ENCODE data around the gene DDX39B. TPM values are rescaled to one million over a fixed set of nuclear protein-coding genes. Genes with fewer than 3 reads are reported as not detected.

DDX39B gene
- total and polyA plus RNA-seq, 9 of the 15 experiments (the other 6 are each of a cell fraction or from before 2014, with no cell fraction given): 479 to 869 (median 592) TPM

DNA sequence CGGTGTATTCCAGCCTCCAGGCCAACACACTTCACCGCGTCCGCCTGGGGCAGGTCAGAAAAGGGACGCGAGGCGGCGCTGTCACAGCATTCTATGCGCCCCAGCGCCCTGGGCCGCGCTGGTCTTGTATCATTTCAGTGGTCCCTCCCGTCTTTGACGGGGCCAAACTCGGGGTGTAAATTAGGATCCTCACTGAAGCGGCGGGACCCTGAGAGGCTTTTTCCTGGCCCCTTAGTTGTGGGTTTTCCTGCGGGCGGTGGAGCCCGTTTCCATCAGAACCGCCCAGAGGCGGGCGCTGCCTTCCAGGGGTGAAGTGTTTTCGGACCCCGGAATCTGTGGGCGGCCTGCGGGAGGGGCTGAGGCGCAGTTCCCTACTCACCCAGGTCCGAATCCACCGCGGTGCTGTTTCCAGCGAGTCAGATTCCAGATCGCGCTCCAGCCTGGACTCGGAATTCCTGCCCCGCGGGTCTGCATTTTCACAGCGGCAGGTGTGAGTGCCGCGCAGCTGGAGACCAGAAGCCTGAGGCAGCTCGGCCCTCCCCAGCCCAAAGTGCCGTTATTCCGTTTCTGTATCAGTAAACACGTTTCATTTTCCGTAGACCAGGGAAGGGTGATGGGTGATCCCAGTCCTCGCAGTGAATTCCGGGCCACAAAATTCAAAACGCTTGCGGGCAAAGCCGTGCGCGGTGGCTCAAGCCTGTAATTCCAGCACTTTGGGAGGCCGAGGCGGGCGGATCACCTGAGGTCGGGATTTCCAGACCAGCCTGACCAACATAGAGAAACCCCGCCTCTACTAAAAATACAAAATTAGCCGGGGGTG lies 47.7 kb downstream of the DDX39B start:
- Histone ChIP-seq H3K27me3 (ENCODE audit: control insufficient read depth in 2 of 2, insufficient read depth in 2 of 2, low read length in 2 of 2) (no peaks in the 10 kb centered on the region), H3K36me3 (ENCODE audit: control insufficient read depth, insufficient read depth, low read length) (no peaks in the 10 kb centered on the region), H3K79me2 (ENCODE audit: control insufficient read depth, insufficient read depth, low read length) (peaks cover 21% of the 10 kb centered on the region; the same call in 2 of the 3 replicates), H3K27ac (ENCODE audit: extremely low read depth, low read depth, low read length) (peak overlapping the region; percentile 69), H3K9me1 (ENCODE audit: control insufficient read depth, insufficient read depth, low read length) (no peaks in the 10 kb centered on the region), H2AFZ (ENCODE audit: low read depth, low read length) (peak overlapping the region; percentile 95), H3K4me1 (replicated peaks in 1 of 2; ENCODE audit: control insufficient read depth in 2 of 2, insufficient read depth in 2 of 2, low read length in 2 of 2) (peaks cover 42 to 53% of the 10 kb centered on the region in 2 experiments), H3K4me2 (ENCODE audit: insufficient read depth, low read length) (peak overlapping the region; percentile 86), H3K9ac (ENCODE audit: insufficient read depth in 1 of 2, low read depth in 2 of 2, low read length in 2 of 2) (peak overlapping the region; percentile 74 to 99), H3K4me3 (peak overlapping the region; percentile 54), H4K20me1 (replicated peaks; ENCODE audit: control insufficient read depth, insufficient read depth, low read length) (peaks cover 3% of the 10 kb centered on the region; the same call in 1 of the 2 replicates), H3K9me3 (replicated peaks; ENCODE audit: control insufficient read depth, insufficient read depth, low read depth, low read length) (no peaks in the 10 kb centered on the region)
- ATAC-seq (peak; percentile 81), FAIRE-seq (peak; percentile 67), DNase-seq (ENCODE audit: extremely low read depth in 1 of 4, low spot score in 3 of 4) (peak; percentile 73 to 97 (median 80))
- intact Hi-C loops (cut with micrococcal nuclease): loop anchor here (1.0 to 5.0 kb wide), 2 partner anchors 33 to 104 kb away; partner anchors contain the start of gene MCCD1
- in situ Hi-C loops (cut with MboI): loop anchor here (5.0 kb wide), 1 partner anchor 108 kb away; no protein-coding TSS in a partner anchor
- CTCF ChIA-PET (ENCODE audit: low intra/inter-chr PET ratio): interaction anchor here (0.6 to 2.6 kb wide), 3 partner anchors 19 to 104 kb away, joined by 3 to 16 read pairs (median 5); partner anchors contain the start of gene ATP6V1G2
- TSS peak; percentile 59 for BruUV-seq (replicated peaks)
- POLR2A ChIA-PET: interaction anchor here (0.5 to 3.4 kb wide), 12 partner anchors 31 to 453 kb away, joined by 3 to 21 read pairs (median 3); partner anchors contain the start of genes C6orf47, DDX39B, MCCD1 and MICA
- WGBS (ENCODE audit: insufficient coverage, low coverage, missing lambda C conversion rate): under 1% methylated on average over 57 of the region's 58 CpGs
- TF ChIP-seq DLX4 (CRISPR knock-in tag; IDR thresholded peaks at IDR 0.05): no peak
- peak; percentile 70; the same call in 1 of the 2 replicates for TF ChIP-seq CTBP1 (IDR thresholded peaks at IDR 0.05; ENCODE audit: borderline replicate concordance)
- TF ChIP-seq HOMEZ (CRISPR knock-in tag; IDR thresholded peaks at IDR 0.05): no peak
- no peak for TF ChIP-seq PCBP1 (IDR thresholded peaks at IDR 0.05; ENCODE audit: low read depth, low read length, poor library complexity, severe bottlenecking)
- TF ChIP-seq ZFP36 (IDR thresholded peaks at IDR 0.05; ENCODE audit: low read depth, low read length, partially characterized antibody): no peak
- 0 out of 2 replicates have a peak, but pooled peaks have one; percentile 64 for TF ChIP-seq RERE (CRISPR knock-in tag; IDR thresholded peaks at IDR 0.05; ENCODE audit: borderline replicate concordance)
- 0 out of 2 replicates have a peak, but pooled peaks have one; percentile 53 for TF ChIP-seq ETS1 (conservative IDR thresholded peaks at IDR 0.05; ENCODE audit: control insufficient read depth, low read depth, low read length)
- peak; percentile 57; the same call in 1 of the 2 replicates for TF ChIP-seq SMARCC2 (IDR thresholded peaks at IDR 0.05; ENCODE audit: low read depth)
